Kidney (tissue), 14 donors: ENCODE results near the gene PCBP2. TPM values are rescaled to one million over a fixed set of nuclear protein-coding genes. Genes with fewer than 3 reads are reported as not detected.

Experiments used
- DNase-seq, 5 donors: peaks; one replicate each; pipeline ENCODE4 v3.0.0-alpha.2; 2013 to 2020
- FAIRE-seq: peaks from 2 replicates; lab custom pipeline; 2012; peaks lifted over from hg19 to GRCh38; lab: Jason Lieb, UNC
- H3K27ac ChIP-seq, 2 donors: one replicate each; pipeline ENCODE4 v1.7.0; 2013; ENCODE audit warnings: low read depth in 2 of 2, low read length in 2 of 2, inconsistent platforms in 1 of 2
- H3K27me3 ChIP-seq: one replicate; pipeline ENCODE4 v1.7.1; 2013; ENCODE audit warnings: low read length, inconsistent platforms; ENCODE audit not compliant: control insufficient read depth, insufficient read depth
- H3K36me3 ChIP-seq, 3 donors: one replicate each; pipeline versions ENCODE4 v1.7.0 to v1.7.1; 2013; ENCODE audit warnings: low read length in 3 of 3, control low read depth in 1 of 3, inconsistent platforms in 1 of 3; ENCODE audit not compliant: insufficient read depth in 3 of 3, control insufficient read depth in 2 of 3
- H3K4me1 ChIP-seq, 3 donors: one replicate each; pipeline versions ENCODE4 v1.7.0 to v1.7.1; 2013; ENCODE audit warnings: low read length in 3 of 3, inconsistent platforms in 1 of 3, low read depth in 1 of 3; ENCODE audit not compliant: control insufficient read depth in 2 of 3, insufficient read depth in 2 of 3
- H3K4me3 ChIP-seq, 3 donors: one replicate each; pipeline versions ENCODE4 v1.7.0 to v1.8.1; 2013; ENCODE audit warnings: low read length in 3 of 3, control low read depth in 1 of 3, inconsistent platforms in 1 of 3
- H3K9ac ChIP-seq, 3 donors: one replicate each; pipeline versions ENCODE4 v1.7.0 to v1.7.1; 2013; ENCODE audit warnings: low read length in 3 of 3, control low read depth in 1 of 3, inconsistent platforms in 1 of 3
- H3K9me3 ChIP-seq, 3 donors: one replicate each; pipeline versions ENCODE4 v1.7.0 to v1.7.1; 2013; ENCODE audit warnings: low read length in 3 of 3, control low read depth in 1 of 3, inconsistent platforms in 1 of 3; ENCODE audit not compliant: control insufficient read depth in 2 of 3, insufficient read depth in 1 of 3
- intact Hi-C: fragments of 100-400 bp; cut with DNase I; formaldehyde crosslinking; loops from one replicate; pipeline ENCODE4 v1.11.1; 2022
- polyA plus RNA-seq: library from polyadenylated mRNA; stranded (reverse); fragments of 350-450 nt; fragmentation: Illumina TruSeq; extraction: RNeasy Lipid Tissue Mini Kit (QIAGEN cat#74804); gene quantifications from one replicate; pipeline ENCODE4 v1.2.3, GENCODE V29; 2014; ENCODE audit warnings: low read depth, low replicate concordance; ENCODE audit not compliant: insufficient read depth
- total RNA-seq: library from RNA; stranded (reverse); fragmentation: NEBNext Ultra II Directional; extraction: Animal tissue kit (Norgen Biotek cat#: 25700); gene quantifications from one replicate; pipeline ENCODE4 v1.2.1, GENCODE V29; 2021
- TF ChIP-seq, protein P1 (sequence below): IDR thresholded peaks from 3 replicates; pipeline ENCODE4 v1.5.1; 2012; ENCODE audit warnings: mild to moderate bottlenecking, moderate library complexity, borderline replicate concordance; ENCODE audit not compliant: insufficient read depth; ENCODE audit errors: extremely low read depth
- donor health status: control.
- donor health status: control.
- donor health status: control.
- donor health status: control.
- donor health status: control.
- donor health status: DM: yes; HTN: yes; CAD: no.
- donor health status: Normal renal cell carcinoma (clear cell type).

PCBP2 gene
- total and polyA plus RNA-seq, 2 donors from 2014 or later = 597 to 732 TPM

DNA sequence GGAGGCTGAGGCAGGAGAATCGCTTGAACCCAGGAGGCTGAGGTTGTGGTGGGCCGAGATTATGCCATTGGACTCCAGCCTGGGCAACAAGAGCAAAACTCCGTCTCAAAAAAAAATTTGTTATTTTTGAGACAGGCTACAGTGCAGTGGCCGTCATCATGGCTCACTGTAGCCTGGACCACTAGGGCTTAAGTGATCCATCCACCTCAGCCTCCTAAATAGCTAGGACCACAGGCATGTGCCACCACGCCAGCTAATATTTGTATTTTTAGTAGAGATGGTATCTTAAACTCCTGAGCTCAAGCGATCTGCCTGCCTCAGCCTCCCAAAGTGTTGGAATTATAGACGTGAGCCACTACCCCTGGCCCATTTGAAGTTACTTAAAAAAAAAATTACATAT lies 966 bp upstream of the PCBP2 start:
- no peak overlapping the region for H3K27ac ChIP-seq
- no peaks in the 10 kb centered on the region for H3K9me3 ChIP-seq
- intact Hi-C loops = no loop called here
- FAIRE-seq (no peak), DNase-seq (no peak)
- peaks cover 5 to 16% (median 12%) of the 10 kb centered on the region in 3 donors for H3K4me1 ChIP-seq
- peaks cover 12 to 29% (median 20%) of the 10 kb centered on the region in 3 donors for H3K36me3 ChIP-seq
- H3K4me3 ChIP-seq = no peak overlapping the region
- no peak overlapping the region for H3K9ac ChIP-seq
- H3K27me3 ChIP-seq = no peaks in the 10 kb centered on the region
- TF ChIP-seq, protein P1, sequence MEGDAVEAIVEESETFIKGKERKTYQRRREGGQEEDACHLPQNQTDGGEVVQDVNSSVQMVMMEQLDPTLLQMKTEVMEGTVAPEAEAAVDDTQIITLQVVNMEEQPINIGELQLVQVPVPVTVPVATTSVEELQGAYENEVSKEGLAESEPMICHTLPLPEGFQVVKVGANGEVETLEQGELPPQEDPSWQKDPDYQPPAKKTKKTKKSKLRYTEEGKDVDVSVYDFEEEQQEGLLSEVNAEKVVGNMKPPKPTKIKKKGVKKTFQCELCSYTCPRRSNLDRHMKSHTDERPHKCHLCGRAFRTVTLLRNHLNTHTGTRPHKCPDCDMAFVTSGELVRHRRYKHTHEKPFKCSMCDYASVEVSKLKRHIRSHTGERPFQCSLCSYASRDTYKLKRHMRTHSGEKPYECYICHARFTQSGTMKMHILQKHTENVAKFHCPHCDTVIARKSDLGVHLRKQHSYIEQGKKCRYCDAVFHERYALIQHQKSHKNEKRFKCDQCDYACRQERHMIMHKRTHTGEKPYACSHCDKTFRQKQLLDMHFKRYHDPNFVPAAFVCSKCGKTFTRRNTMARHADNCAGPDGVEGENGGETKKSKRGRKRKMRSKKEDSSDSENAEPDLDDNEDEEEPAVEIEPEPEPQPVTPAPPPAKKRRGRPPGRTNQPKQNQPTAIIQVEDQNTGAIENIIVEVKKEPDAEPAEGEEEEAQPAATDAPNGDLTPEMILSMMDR = no peak

DNA sequence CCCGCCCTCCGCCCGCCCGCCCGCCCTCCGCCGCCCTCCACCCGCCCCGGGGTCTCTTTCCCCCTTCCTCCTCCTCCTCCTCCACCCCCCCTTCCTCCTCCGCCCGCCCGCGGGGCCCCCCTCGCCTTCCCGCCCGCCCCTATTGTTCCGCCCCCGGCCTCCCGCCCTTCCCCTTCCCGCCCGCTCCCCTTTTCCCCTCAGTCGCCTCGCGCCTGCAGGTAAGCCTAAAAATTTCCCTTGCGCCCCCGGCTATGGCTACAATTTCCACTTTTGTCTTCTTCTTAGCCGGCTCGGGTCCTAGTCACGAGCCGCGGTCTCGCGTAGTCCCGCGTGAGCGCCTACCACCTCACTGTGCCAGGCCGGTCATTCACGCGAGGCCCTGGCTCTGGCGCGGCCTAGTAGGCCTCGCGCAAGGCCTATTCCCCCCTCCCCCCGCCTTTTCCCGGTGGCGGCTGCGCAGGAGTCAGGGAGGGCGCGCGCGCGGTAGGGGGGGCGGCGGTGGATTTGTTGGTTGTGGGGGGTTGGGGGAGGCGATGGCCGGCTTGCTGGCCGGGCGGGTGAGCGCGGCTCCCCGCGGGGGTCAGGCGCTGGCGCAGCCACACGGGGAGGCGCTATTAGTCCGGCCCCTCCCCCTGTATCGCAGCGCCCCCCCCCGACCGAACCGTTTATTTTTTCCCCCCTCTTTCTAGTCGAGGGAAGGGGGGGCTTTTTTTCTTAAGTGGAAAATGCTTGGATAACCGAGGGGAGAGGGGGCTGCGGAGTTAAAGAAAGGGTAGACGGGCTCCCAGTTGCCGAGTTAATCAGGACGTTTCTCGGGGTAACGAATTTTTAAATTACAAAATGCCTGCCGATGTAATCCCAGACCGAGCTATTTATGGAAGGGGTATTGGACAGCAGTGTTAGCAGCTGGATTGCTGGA lies 516 bp downstream of the PCBP2 start:
- FAIRE-seq = no peak
- peak; percentile 91 to 97 (median 95) for DNase-seq
- Histone ChIP-seq H3K9ac (peak overlapping the region; percentile 79 to 91 (median 89)), H3K4me3 (peak overlapping the region; percentile 79 to 89 (median 82)), H3K9me3 (no peaks in the 10 kb centered on the region), H3K36me3 (peaks cover 17 to 36% (median 23%) of the 10 kb centered on the region in 3 donors), H3K27ac (peak overlapping the region; percentile 99), H3K4me1 (peaks cover 5 to 15% (median 12%) of the 10 kb centered on the region in 3 donors), H3K27me3 (no peaks in the 10 kb centered on the region)
- TF ChIP-seq, protein P1 = no peak
- intact Hi-C loops = no loop called here

DNA sequence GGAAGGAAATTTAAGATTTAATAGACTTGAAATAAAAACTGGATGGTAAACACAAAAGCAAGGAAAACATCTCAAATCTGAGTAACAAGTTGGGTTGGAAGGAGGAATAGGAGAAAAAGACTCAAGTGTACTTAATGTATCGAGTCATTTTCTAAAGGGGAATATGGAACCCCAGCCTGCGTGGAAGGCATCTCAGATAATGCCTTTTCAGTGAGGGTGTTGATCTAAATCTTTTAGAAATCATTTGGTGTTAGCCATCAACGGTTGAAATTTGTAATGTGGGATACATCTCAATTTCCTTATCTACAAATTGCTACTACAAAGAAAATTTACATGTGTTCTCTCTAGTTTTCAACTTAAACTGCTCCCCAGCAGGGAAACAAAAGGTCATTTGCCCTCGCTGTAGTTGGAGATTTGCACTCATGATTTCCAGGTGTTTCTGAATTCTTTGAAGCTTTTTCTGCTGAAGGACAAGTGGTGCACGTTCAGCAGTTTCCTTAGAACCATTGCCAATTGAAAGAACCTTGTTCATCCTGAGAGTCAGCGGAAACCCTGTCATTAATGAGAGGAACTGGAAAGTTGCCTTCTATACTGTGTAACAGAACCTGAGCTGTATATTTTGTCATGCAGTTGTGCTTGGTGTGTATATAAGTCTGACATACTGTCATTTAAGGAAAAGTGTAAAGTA lies 2.2 kb downstream of the PCBP2 start:
- TF ChIP-seq, protein P1 = no peak
- intact Hi-C loops = no loop called here
- DNase-seq (no peak), FAIRE-seq (no peak)
- Histone ChIP-seq H3K27ac (no peak overlapping the region), H3K36me3 (peaks cover 21 to 44% (median 28%) of the 10 kb centered on the region in 3 donors), H3K27me3 (no peaks in the 10 kb centered on the region), H3K9ac (peak overlapping the region; percentile 25 to 91 (median 33)), H3K9me3 (no peaks in the 10 kb centered on the region), H3K4me1 (peaks cover 5 to 15% (median 12%) of the 10 kb centered on the region in 3 donors), H3K4me3 (peak overlapping the region; percentile 17 to 82 (median 79))
